GM12874 (cell line): ENCODE data around the gene TMEM43.

Experiments
- CTCF ChIP-seq: IDR thresholded peaks from 2 replicates; pipeline ENCODE4 v1.5.1; 2011; ENCODE audit warnings: low read depth, mild to moderate bottlenecking, control low read depth, low read length, moderate library complexity; ENCODE audit not compliant: insufficient read depth

The TMEM43 gene

DNA sequence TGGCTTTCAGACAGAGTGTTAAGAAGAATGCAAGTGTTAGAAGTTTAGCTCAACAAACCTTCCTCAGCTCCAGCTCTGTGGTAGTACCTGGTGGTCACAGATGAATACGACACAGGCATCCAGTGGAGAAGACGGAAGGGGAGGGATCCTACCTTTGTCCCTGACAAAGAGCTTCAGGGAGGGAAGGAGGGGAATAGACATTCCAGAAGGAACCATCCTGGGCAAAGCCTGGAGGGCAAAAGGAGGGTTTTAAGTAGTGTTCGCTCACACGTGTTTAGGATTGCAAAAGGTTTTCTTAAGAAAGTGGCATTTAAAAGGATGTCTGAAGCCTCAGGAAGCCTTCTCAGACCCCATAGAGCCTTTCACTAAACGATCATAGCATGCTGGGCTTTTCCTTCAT is 3.0 kb upstream of the TMEM43 start:
- TF ChIP-seq CTCF = no peak

GRCh38 chr3:14122301-14122700 is 2.6 kb upstream of the TMEM43 start:
- TF ChIP-seq CTCF = no peak

- TF ChIP-seq CTCF = no peak
These were observed 1.3 kb upstream of the TMEM43 start for GRCh38 chr3:14123308-14124222.

DNA sequence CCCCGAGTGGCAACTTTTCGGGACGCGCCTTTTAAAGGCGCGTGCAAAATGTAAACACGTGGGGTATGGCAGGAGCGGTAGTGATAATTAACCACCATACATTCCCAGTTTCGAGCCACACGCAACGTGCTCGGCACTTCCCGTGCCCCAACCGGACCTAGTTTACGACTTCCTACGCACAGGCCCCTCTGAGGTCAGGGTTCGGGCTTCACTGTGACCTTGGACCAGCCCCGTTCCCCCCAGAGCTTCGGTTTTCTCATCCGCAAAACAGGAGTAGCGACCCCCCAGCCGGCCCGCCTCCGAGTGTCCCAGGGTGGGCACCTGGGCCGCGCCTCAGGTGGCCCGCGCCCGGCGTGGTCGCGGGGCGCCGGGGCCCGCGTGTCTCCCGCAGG is 633 bp upstream of the TMEM43 start:
- TF ChIP-seq CTCF = no peak

DNA sequence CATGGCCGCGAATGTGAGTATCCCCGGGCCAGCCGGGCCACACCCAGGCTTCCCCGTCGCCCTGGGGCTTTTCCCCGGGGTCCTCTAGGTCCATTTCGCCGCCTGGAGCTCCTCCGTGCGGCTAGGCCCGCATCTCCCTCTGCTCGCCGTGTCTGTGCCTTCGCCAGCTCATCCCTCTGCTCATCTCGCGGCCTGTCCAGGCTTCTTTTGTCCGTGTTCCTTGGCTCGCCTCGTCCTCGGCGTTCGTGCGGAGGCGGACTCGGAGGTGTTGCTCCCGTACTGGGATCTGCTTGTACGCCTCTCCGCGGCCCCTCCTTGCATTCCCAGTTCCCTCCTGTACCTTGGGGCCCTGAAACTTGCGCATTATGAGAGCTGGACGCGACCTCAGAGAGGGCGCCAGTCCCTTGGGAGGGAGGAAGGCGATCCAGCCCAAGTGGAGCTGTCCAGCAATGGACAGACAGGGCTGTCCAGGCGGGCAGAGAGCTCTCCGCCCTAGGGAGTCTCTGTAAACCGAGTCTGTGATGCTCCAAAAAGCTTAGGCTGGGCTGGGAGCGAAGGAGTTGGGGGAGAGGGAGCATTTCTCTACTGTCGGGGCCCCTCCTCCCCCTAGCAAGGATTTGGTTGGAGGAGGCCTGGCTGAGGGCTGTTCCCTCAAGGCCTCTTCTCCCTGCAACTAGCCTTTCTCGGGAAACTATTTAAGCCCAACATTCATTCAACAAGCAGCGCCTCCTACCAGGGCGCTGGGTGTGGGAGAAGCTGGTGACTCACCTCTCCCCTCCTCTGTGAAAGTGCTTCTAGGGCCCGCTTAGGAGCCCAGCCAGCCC is 553 bp downstream of the TMEM43 start:
- no peak for TF ChIP-seq CTCF

DNA sequence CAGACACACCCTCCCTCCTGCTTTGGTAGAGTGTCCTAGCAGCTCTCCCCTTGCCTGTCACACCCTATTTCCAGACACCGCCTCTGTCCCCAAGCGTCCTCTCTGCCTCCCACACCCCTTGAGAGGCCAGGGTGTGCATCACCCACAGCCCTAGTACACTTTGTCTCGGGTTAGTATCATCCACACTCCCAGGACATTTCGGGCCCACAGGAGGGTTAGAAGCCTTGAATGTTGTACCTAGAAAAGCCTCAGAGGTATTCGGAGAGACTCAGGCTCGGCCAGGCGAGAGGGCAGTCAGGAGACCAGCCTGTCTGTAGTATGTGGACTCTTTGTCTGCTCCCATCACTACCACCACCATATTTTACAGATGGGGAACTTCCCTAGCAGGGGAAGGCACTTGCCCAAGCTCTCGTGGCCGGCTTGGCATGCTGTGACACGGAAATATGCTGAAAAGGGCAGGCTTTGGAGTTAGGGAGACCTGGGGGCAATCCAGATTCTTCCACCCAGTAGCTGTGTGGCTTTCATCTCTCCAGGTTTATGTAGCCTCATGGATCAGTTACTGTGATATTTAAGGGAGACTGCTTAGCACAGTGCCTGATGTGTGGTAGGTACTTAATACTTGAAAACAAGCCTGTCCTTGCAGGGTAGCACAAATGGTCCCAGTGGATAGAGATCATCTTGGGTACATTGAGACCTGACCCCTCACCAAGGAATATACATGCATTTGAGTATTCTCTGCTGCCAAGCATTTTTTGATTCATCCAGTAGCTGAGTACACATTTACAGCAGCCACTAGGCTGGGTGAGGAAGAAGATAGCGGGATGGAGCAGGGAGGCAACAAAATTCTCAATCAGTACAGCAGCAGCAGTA is 1.4 kb downstream of the TMEM43 start:
- no peak for TF ChIP-seq CTCF
